Stomach (tissue), 4 donors: ENCODE data around the gene FLACC1.

ENCODE experiments used
- EP300 ChIP-seq: sonication (generic); formaldehyde crosslinking; IDR thresholded peaks from one replicate; pipeline ENCODE4 v1.6.1; 2017; ENCODE audit warnings: antibody characterized with exemption
- POLR2A ChIP-seq, 4 donors: fragments of 450-650 bp; IDR thresholded peaks; one replicate each; pipeline ENCODE4 v1.6.1; 2016; ENCODE audit warnings: antibody characterized with exemption in 4 of 4, control low read depth in 2 of 4, mild to moderate bottlenecking in 1 of 4, moderate library complexity in 1 of 4
- POLR2AphosphoS5 ChIP-seq, 3 donors: sonication (generic); formaldehyde crosslinking; IDR thresholded peaks; one replicate each; pipeline ENCODE4 v1.6.1; 2016; ENCODE audit warnings: antibody characterized with exemption in 3 of 3
- TF ChIP-seq, protein P1 (sequence below), 7 experiments: fragments of 450-650 bp in 4 of 7; fragments of 200-600 bp in 3 of 7; sonication (generic) in 3 of 7; IDR thresholded peaks; one replicate each; pipeline ENCODE4 v1.5.1; 2016 to 2019; ENCODE audit warnings: antibody characterized with exemption in 7 of 7, control low read depth in 2 of 7, mild to moderate bottlenecking in 1 of 7

DNA sequence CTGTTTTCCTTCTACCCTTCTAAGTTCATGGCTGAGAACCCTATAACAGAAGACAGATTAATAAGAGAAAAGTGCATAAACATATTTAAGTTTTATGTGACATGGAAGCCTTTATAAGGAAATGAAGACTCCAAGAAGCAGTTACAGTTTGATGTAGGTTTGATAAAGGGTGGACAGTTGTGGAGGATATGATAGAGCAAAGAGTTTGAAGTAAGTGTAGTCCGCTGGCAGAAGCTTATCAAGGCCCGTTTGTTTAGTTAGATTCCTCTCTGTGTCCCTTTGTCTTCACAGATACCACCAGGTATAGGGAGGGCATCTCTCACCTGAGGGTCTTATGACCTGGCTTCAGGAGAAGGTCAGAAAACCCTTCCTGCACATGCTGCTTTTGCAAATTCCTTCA lies 107.3 kb downstream of the FLACC1 start:
- no peak for TF ChIP-seq POLR2A (IDR thresholded peaks at IDR 0.05)
- TF ChIP-seq, protein P1, sequence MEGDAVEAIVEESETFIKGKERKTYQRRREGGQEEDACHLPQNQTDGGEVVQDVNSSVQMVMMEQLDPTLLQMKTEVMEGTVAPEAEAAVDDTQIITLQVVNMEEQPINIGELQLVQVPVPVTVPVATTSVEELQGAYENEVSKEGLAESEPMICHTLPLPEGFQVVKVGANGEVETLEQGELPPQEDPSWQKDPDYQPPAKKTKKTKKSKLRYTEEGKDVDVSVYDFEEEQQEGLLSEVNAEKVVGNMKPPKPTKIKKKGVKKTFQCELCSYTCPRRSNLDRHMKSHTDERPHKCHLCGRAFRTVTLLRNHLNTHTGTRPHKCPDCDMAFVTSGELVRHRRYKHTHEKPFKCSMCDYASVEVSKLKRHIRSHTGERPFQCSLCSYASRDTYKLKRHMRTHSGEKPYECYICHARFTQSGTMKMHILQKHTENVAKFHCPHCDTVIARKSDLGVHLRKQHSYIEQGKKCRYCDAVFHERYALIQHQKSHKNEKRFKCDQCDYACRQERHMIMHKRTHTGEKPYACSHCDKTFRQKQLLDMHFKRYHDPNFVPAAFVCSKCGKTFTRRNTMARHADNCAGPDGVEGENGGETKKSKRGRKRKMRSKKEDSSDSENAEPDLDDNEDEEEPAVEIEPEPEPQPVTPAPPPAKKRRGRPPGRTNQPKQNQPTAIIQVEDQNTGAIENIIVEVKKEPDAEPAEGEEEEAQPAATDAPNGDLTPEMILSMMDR (IDR thresholded peaks at IDR 0.05) = no peak
- no peak for TF ChIP-seq EP300
- no peak for TF ChIP-seq POLR2AphosphoS5 (IDR thresholded peaks at IDR 0.05)
